Stimulated activated CD4-positive, alpha-beta T cell treated with anti-CD3 and anti-CD28 coated beads, TNF-alpha, amount 100 ng/mL, for 48 hours (primary cell): Measurements from ENCODE around the gene ATG4A.

ENCODE experiments used
- DNase-seq, 3 donors: peaks; one replicate each; pipeline ENCODE4 v3.0.0-alpha.2; 2020; ENCODE audit warnings: low read depth in 3 of 3

ATG4A gene

GRCh38 chrX:108168961-108169740 lies 77.6 kb downstream of the ATG4A start:
- DNase-seq: no peak

GRCh38 chrX:108169768-108170167 lies 78.2 kb downstream of the ATG4A start:
- DNase-seq: no peak

GRCh38 chrX:108171671-108172070 lies 80.1 kb downstream of the ATG4A start:
- DNase-seq: no peak

- DNase-seq: no peak
Measured at GRCh38 chrX:108173874-108174273, 82.3 kb downstream of the ATG4A start.

- no peak for DNase-seq
Measured at GRCh38 chrX:108177351-108178142, 86.0 kb downstream of the ATG4A start.

GRCh38 chrX:108178143-108178498 lies 86.5 kb downstream of the ATG4A start:
- no peak for DNase-seq

GRCh38 chrX:108186811-108187210 lies 95.2 kb downstream of the ATG4A start:
- no peak for DNase-seq

GRCh38 chrX:108198420-108198819 lies 106.8 kb downstream of the ATG4A start:
- DNase-seq: no peak

GRCh38 chrX:108199041-108199440 lies 107.5 kb downstream of the ATG4A start:
- no peak for DNase-seq

- peak in 1 of 3 donors; percentile 16 for DNase-seq
Measured at GRCh38 chrX:108199691-108200090, 108.1 kb downstream of the ATG4A start.

- no peak for DNase-seq
Measured at GRCh38 chrX:108203540-108203939, 112.0 kb downstream of the ATG4A start.
